WTC11 (cell line): ENCODE results near the gene KRTAP25-1. TPM values are rescaled to one million over a fixed set of nuclear protein-coding genes. Genes with fewer than 3 reads are reported as not detected.

Source experiments
- ATAC-seq: fragments of 200-7000 bp; cut with Tn5 transposase; 2 replicates; pipeline ENCODE4 v1.10.0; 2021; ENCODE audit warnings: mild to moderate bottlenecking, moderate library complexity
- CTCF ChIA-PET: fragments of 300-600 bp; sonication (Branson Sonifier 250); formaldehyde crosslinking; loops from one replicate; lab custom pipeline; 2021; ENCODE audit warnings: antibody characterized with exemption; lab: Charles Lee
- POLR2A ChIA-PET: fragments of 350-600 bp; sonication (Branson Sonifier 250); formaldehyde crosslinking; loops from one replicate; lab custom pipeline; 2021; ENCODE audit warnings: antibody characterized with exemption; lab: Charles Lee
- DNase-seq: peaks from one replicate; pipeline ENCODE4 v3.0.0; 2021; ENCODE audit warnings: low spot score
- H3K27ac Mint-ChIP-seq: 2 replicates; pipeline ENCODE4 v1.8.0; 2021; ENCODE audit warnings: mixed read lengths
- H3K27me3 Mint-ChIP-seq: 2 replicates; pipeline ENCODE4 v1.8.0; 2021; ENCODE audit warnings: low read depth, mild to moderate bottlenecking, moderate library complexity, mixed read lengths
- H3K36me3 Mint-ChIP-seq: 2 replicates; pipeline ENCODE4 v1.8.0; 2021; ENCODE audit warnings: mixed read lengths
- H3K4me1 Mint-ChIP-seq: 2 replicates; pipeline ENCODE4 v1.8.0; 2022; ENCODE audit warnings: mixed read lengths
- H3K4me3 Mint-ChIP-seq: 2 replicates; pipeline ENCODE4 v1.8.0; 2021; ENCODE audit warnings: mild to moderate bottlenecking, moderate library complexity, mixed read lengths
- H3K9me3 Mint-ChIP-seq: 2 replicates; pipeline ENCODE4 v1.8.0; 2021; ENCODE audit warnings: mixed read lengths
- ATF2 ChIP-seq: sonication (generic); formaldehyde crosslinking; IDR thresholded peaks from 2 replicates; pipeline ENCODE4 v1.8.1; 2022; ENCODE audit warnings: low read depth, missing genetic modification reagents, borderline replicate concordance
- ATF6 ChIP-seq: sonication (generic); formaldehyde crosslinking; IDR thresholded peaks from 2 replicates; pipeline ENCODE4 v1.8.1; 2023; ENCODE audit warnings: mild to moderate bottlenecking, missing genetic modification reagents
- CREB1 ChIP-seq: sonication (generic); formaldehyde crosslinking; IDR thresholded peaks from 2 replicates; pipeline ENCODE4 v1.8.0; 2023; ENCODE audit warnings: mild to moderate bottlenecking, missing genetic modification reagents
- CREM ChIP-seq: sonication (generic); formaldehyde crosslinking; IDR thresholded peaks from 2 replicates; pipeline ENCODE4 v1.8.1; 2022; ENCODE audit warnings: mild to moderate bottlenecking, missing genetic modification reagents, moderate library complexity
- E2F5 ChIP-seq: sonication (generic); formaldehyde crosslinking; IDR thresholded peaks from 2 replicates; pipeline ENCODE4 v1.8.1; 2022; ENCODE audit warnings: mild to moderate bottlenecking, moderate library complexity, missing genetic modification reagents
- FOXK1 ChIP-seq: sonication (generic); formaldehyde crosslinking; IDR thresholded peaks from 2 replicates; pipeline ENCODE4 v1.8.0; 2022; ENCODE audit warnings: mild to moderate bottlenecking, moderate library complexity, missing genetic modification reagents
- GABPB1 ChIP-seq: sonication (generic); formaldehyde crosslinking; IDR thresholded peaks from 2 replicates; pipeline ENCODE4 v1.8.1; 2023; ENCODE audit warnings: mild to moderate bottlenecking, missing genetic modification reagents
- IRF2 ChIP-seq: sonication (generic); formaldehyde crosslinking; IDR thresholded peaks from 2 replicates; pipeline ENCODE4 v1.8.0; 2022; ENCODE audit warnings: low read depth, missing genetic modification reagents, borderline replicate concordance
- MXD4 ChIP-seq: fragments of 250-450 bp; sonication (Bioruptor Pico); IDR thresholded peaks from 2 replicates; pipeline ENCODE4 v1.8.0; 2021; ENCODE audit warnings: mild to moderate bottlenecking, moderate library complexity, borderline replicate concordance
- NR3C1 ChIP-seq: sonication (generic); formaldehyde crosslinking; conservative IDR thresholded peaks from 2 replicates; pipeline ENCODE4 v1.8.1; 2023; ENCODE audit warnings: low read depth, mild to moderate bottlenecking, missing genetic modification reagents
- OVOL2 ChIP-seq: fragments of 250-450 bp; sonication (Bioruptor Pico); IDR thresholded peaks from 2 replicates; pipeline ENCODE4 v1.9.0; 2021; ENCODE audit warnings: mild to moderate bottlenecking, borderline replicate concordance
- PRRX2 ChIP-seq: fragments of 250-450 bp; sonication (Bioruptor Pico); IDR thresholded peaks from 2 replicates; pipeline ENCODE4 v1.8.0; 2021; ENCODE audit warnings: mild to moderate bottlenecking
- RORB ChIP-seq: fragments of 250-450 bp; sonication (Bioruptor Pico); IDR thresholded peaks from 2 replicates; pipeline ENCODE4 v1.9.0; 2021; ENCODE audit warnings: mild to moderate bottlenecking
- SMAD4 ChIP-seq: sonication (generic); formaldehyde crosslinking; IDR thresholded peaks from 2 replicates; pipeline ENCODE4 v1.8.0; 2022; ENCODE audit warnings: mild to moderate bottlenecking, missing genetic modification reagents
- TP53 ChIP-seq: sonication (generic); formaldehyde crosslinking; IDR thresholded peaks from 2 replicates; pipeline ENCODE4 v1.8.1; 2023; ENCODE audit warnings: mild to moderate bottlenecking, missing genetic modification reagents
- ZMAT4 ChIP-seq: fragments of 250-450 bp; sonication (Bioruptor Pico); IDR thresholded peaks from 2 replicates; pipeline ENCODE4 v1.9.0; 2021; ENCODE audit warnings: mild to moderate bottlenecking
- ZNF121 ChIP-seq: sonication (generic); formaldehyde crosslinking; IDR thresholded peaks from 2 replicates; pipeline ENCODE4 v1.8.0; 2023; ENCODE audit warnings: missing genetic modification reagents
- ZNF232 ChIP-seq: sonication (generic); formaldehyde crosslinking; IDR thresholded peaks from 2 replicates; pipeline ENCODE4 v1.8.0; 2022; ENCODE audit warnings: mild to moderate bottlenecking, missing genetic modification reagents
- total RNA-seq: library from RNA; stranded (reverse); gene quantifications from 3 replicates; pipeline ENCODE4 v1.2.3, GENCODE V29; 2021

The KRTAP25-1 gene
- total RNA-seq, 1 experiment from 2014 or later: not detected

- Mint-ChIP-seq H3K9me3 (no peaks in the 10 kb centered on the region), H3K27me3 (no peaks in the 10 kb centered on the region), H3K36me3 (no peaks in the 10 kb centered on the region), H3K27ac (no peak overlapping the region), H3K4me1 (no peaks in the 10 kb centered on the region), H3K4me3 (no peak overlapping the region)
- DNase-seq (no peak), ATAC-seq (no peak)
- ChIA-PET POLR2A (no interaction called here), CTCF (interaction anchor here (0.5 to 2.1 kb wide), 6 partner anchors 13 to 347 kb away, joined by 3 to 11 read pairs (median 4); no protein-coding TSS in a partner anchor)
- no peak for TF ChIP-seq MXD4 (CRISPR knock-in tag)
- no peak for TF ChIP-seq ZNF121 (CRISPR knock-in tag)
- no peak for TF ChIP-seq FOXK1 (CRISPR knock-in tag)
- no peak for TF ChIP-seq PRRX2 (CRISPR knock-in tag)
- no peak for TF ChIP-seq GABPB1 (CRISPR knock-in tag)
- no peak for TF ChIP-seq OVOL2 (CRISPR knock-in tag)
- no peak for TF ChIP-seq ZMAT4 (CRISPR knock-in tag)
- no peak for TF ChIP-seq CREM (CRISPR knock-in tag)
- TF ChIP-seq CREB1: no peak
- TF ChIP-seq TP53 (CRISPR knock-in tag): no peak
- TF ChIP-seq ATF6 (CRISPR knock-in tag): no peak
- TF ChIP-seq RORB: no peak
- no peak for TF ChIP-seq E2F5
- TF ChIP-seq IRF2 (CRISPR knock-in tag): no peak
- no peak for TF ChIP-seq ATF2
- TF ChIP-seq NR3C1: no peak
- TF ChIP-seq SMAD4 (CRISPR knock-in tag): no peak
Observed at GRCh38 chr21:30243691-30244090, 45.6 kb downstream of the KRTAP25-1 start.

- DNase-seq (no peak), ATAC-seq (no peak)
- H3K27ac Mint-ChIP-seq: no peak overlapping the region
- 0 out of 2 replicates have a peak, but pooled peaks cover 4% of the 10 kb centered on the region for H3K9me3 Mint-ChIP-seq
- H3K27me3 Mint-ChIP-seq: no peaks in the 10 kb centered on the region
- no peak for TF ChIP-seq CREM (CRISPR knock-in tag)
- no peak for TF ChIP-seq ZNF232 (CRISPR knock-in tag)
- no peak overlapping the region for H3K4me3 Mint-ChIP-seq
- H3K4me1 Mint-ChIP-seq: no peaks in the 10 kb centered on the region
- ChIA-PET CTCF (interaction anchor here (1.0 kb wide), 1 partner anchor 28 kb away, joined by 3 read pairs; no protein-coding TSS in a partner anchor), POLR2A (no interaction called here)
- no peaks in the 10 kb centered on the region for H3K36me3 Mint-ChIP-seq
Observed at GRCh38 chr21:30240661-30241060, 48.7 kb downstream of the KRTAP25-1 start.

Other genes starting within 250 kb of the KRTAP25-1 start
- not detected in 3 replicates for gene CLDN17, start 122.7 kb downstream of the KRTAP25-1 start, total RNA-seq
- gene CLDN8, start 73.4 kb downstream of the KRTAP25-1 start, total RNA-seq: not detected in 3 replicates
- not detected in 3 replicates for gene KRTAP24-1, start 6.6 kb downstream of the KRTAP25-1 start, total RNA-seq
- gene KRTAP26-1, start 30.8 kb upstream of the KRTAP25-1 start, total RNA-seq: not detected in 3 replicates
- gene KRTAP27-1, start 48.2 kb upstream of the KRTAP25-1 start, total RNA-seq: not detected in 3 replicates
- gene KRTAP23-1, start 59.1 kb upstream of the KRTAP25-1 start, total RNA-seq: not detected in 3 replicates
- gene KRTAP13-2, start 82.8 kb upstream of the KRTAP25-1 start, total RNA-seq: not detected in 3 replicates
- gene KRTAP13-1, start 106.5 kb upstream of the KRTAP25-1 start, total RNA-seq: not detected in 3 replicates
- gene KRTAP13-3, start 136.4 kb upstream of the KRTAP25-1 start, total RNA-seq: not detected in 3 replicates
- 0.32 TPM in 1 of 3 replicates, not detected in the others for gene KRTAP13-4, start 140.7 kb upstream of the KRTAP25-1 start, total RNA-seq
- gene KRTAP15-1, start 150.8 kb upstream of the KRTAP25-1 start, total RNA-seq: not detected in 3 replicates
- gene KRTAP19-1, start 190.9 kb upstream of the KRTAP25-1 start, total RNA-seq: not detected in 3 replicates
- gene KRTAP19-2, start 197.9 kb upstream of the KRTAP25-1 start, total RNA-seq: not detected in 3 replicates
- not detected in 3 replicates for gene KRTAP19-3, start 202.5 kb upstream of the KRTAP25-1 start, total RNA-seq
- not detected in 3 replicates for gene KRTAP19-4, start 207.7 kb upstream of the KRTAP25-1 start, total RNA-seq
- not detected in 3 replicates for gene KRTAP19-5, start 212.6 kb upstream of the KRTAP25-1 start, total RNA-seq